Upper lobe of right lung (tissue), 1 donor: ENCODE data around the gene ANKK1. TPM values are rescaled to one million over a fixed set of nuclear protein-coding genes. Genes with fewer than 3 reads are reported as not detected.

Experiments
- ATAC-seq: fragments of 200-7000 bp; cut with Tn5 transposase; one replicate; pipeline ENCODE4 v1.9.1; 2020; ENCODE audit warnings: mild to moderate bottlenecking, moderate library complexity
- DNase-seq: peaks from one replicate; pipeline ENCODE4 v3.0.0-alpha.2; 2020
- H3K27ac ChIP-seq: fragments of 200-600 bp; one replicate; pipeline ENCODE4 v1.8.0; 2022
- H3K27me3 ChIP-seq: fragments of 200-600 bp; one replicate; pipeline ENCODE4 v1.8.0; 2022; ENCODE audit warnings: mild to moderate bottlenecking
- H3K36me3 ChIP-seq: fragments of 200-600 bp; one replicate; pipeline ENCODE4 v1.8.0; 2022
- H3K4me1 ChIP-seq: fragments of 200-600 bp; one replicate; pipeline ENCODE4 v1.8.0; 2022
- H3K4me3 ChIP-seq: fragments of 200-600 bp; one replicate; pipeline ENCODE4 v1.8.0; 2022; ENCODE audit warnings: mild to moderate bottlenecking
- H3K9me3 ChIP-seq: fragments of 200-600 bp; one replicate; pipeline ENCODE4 v1.8.0; 2022
- CTCF ChIP-seq: fragments of 200-600 bp; IDR thresholded peaks from one replicate; pipeline ENCODE4 v1.8.0; 2022; ENCODE audit warnings: antibody characterized with exemption
- intact Hi-C: fragments of 100-400 bp; cut with DNase I; formaldehyde crosslinking; loops from one replicate; pipeline ENCODE4 v1.11.0; 2022
- total RNA-seq: library from RNA; stranded (reverse); fragmentation: NEBNext Ultra II Directional; extraction: Animal tissue kit (Norgen Biotek cat#: 25700); gene quantifications from one replicate; pipeline ENCODE4 v1.2.1, GENCODE V29; 2021
- donor health status: DM: no; HTN: yes; CAD: no; lungs with severe emphysema.

The ANKK1 gene
- total RNA-seq, 1 donor from 2014 or later = not detected

- no peak overlapping the region for H3K27ac ChIP-seq
- no peaks in the 10 kb centered on the region for H3K27me3 ChIP-seq
- TF ChIP-seq CTCF = no peak
- H3K9me3 ChIP-seq = no peaks in the 10 kb centered on the region
- H3K4me1 ChIP-seq = no peaks in the 10 kb centered on the region
- intact Hi-C loops = no loop called here
- H3K36me3 ChIP-seq = no peaks in the 10 kb centered on the region
- ATAC-seq (no peak), DNase-seq (no peak)
- no peak overlapping the region for H3K4me3 ChIP-seq
These were observed 11.3 kb downstream of the ANKK1 start for GRCh38 chr11:113398669-113399430.

GRCh38 chr11:113400631-113401230 lies 13.2 kb downstream of the ANKK1 start:
- TF ChIP-seq CTCF = no peak
- Histone ChIP-seq H3K4me1 (no peaks in the 10 kb centered on the region), H3K27ac (no peak overlapping the region), H3K4me3 (no peak overlapping the region), H3K27me3 (no peaks in the 10 kb centered on the region), H3K9me3 (no peaks in the 10 kb centered on the region), H3K36me3 (no peaks in the 10 kb centered on the region)
- intact Hi-C loops = no loop called here
- no peak for DNase-seq
- ATAC-seq = no peak

- TF ChIP-seq CTCF = no peak
- Histone ChIP-seq H3K9me3 (no peaks in the 10 kb centered on the region), H3K27me3 (no peaks in the 10 kb centered on the region), H3K4me3 (no peak overlapping the region), H3K36me3 (no peaks in the 10 kb centered on the region), H3K4me1 (no peaks in the 10 kb centered on the region), H3K27ac (no peak overlapping the region)
- ATAC-seq (peak; percentile 76), DNase-seq (peak; percentile 89)
- intact Hi-C loops = no loop called here
These were observed 14.1 kb downstream of the ANKK1 start for GRCh38 chr11:113401718-113402117.

- H3K9me3 ChIP-seq = no peaks in the 10 kb centered on the region
- intact Hi-C loops = no loop called here
- no peak overlapping the region for H3K27ac ChIP-seq
- H3K4me3 ChIP-seq = no peak overlapping the region
- H3K36me3 ChIP-seq = no peaks in the 10 kb centered on the region
- no peak for ATAC-seq
- DNase-seq = no peak
- no peaks in the 10 kb centered on the region for H3K27me3 ChIP-seq
- TF ChIP-seq CTCF = no peak
- no peaks in the 10 kb centered on the region for H3K4me1 ChIP-seq
These were observed 17.4 kb downstream of the ANKK1 start for GRCh38 chr11:113404859-113405430.

- TF ChIP-seq CTCF = no peak
- Histone ChIP-seq H3K36me3 (no peaks in the 10 kb centered on the region), H3K27me3 (no peaks in the 10 kb centered on the region), H3K4me3 (no peak overlapping the region), H3K9me3 (no peaks in the 10 kb centered on the region), H3K27ac (no peak overlapping the region), H3K4me1 (no peaks in the 10 kb centered on the region)
- DNase-seq (no peak), ATAC-seq (no peak)
- intact Hi-C loops = no loop called here
These were observed 18.3 kb downstream of the ANKK1 start for GRCh38 chr11:113405724-113406478.
